ENCODE measurements around the gene SLC6A8. TPM values are rescaled to one million over a fixed set of nuclear protein-coding genes. Genes with fewer than 3 reads are reported as not detected.

The SLC6A8 gene
- total and polyA plus RNA-seq, 2 of the 4 experiments (the other 2 are of a cell fraction): 7.2 to 25.5 TPM

DNA sequence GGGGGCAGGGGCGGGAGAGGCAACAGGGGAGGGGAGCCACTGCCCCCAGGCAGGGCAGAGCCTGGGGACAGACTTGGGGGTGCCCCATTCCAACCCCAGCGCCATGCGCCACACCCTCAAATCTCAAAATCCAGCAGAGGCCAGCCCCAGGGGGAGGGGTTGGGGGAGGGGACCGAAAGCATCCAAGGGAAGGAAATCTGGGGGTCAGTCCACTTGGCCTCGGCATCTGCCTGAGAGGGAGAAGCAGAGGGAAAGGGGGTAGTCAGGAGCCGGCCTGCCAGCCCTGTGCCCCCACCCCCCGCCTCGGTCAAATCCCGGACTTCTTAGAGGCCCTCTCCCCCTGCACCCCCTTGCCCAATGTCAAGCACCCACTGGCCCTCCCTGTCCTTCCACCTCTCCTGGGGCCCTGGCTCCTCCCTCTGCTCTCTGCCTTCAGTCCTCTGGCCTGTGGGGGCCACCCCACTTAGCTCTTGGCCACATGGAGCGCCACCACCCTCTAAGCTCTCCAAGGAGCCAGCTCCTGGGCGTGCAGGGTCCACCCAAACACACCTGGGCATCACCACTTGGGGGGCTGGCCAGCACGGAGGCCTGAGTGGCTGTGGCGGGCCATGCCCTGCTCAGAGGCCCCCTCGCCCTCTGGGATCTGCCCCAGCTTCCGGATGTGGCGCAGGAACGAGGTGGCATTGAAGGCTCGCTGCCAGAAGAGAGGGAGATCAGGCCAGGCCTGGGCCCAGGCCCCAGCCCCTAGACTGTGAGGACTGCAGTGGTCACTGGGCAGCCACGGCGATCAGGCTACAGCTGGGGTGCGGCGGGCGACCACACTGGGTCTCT is 17.6 kb upstream of the SLC6A8 start:
- Histone ChIP-seq H2BK120ac (ENCODE audit: low read depth, low read length) (no peak overlapping the region), H3K4me2 (ENCODE audit: low read depth, low read length) (no peak overlapping the region), H3K27me3 (ENCODE audit: control insufficient read depth, insufficient read depth, low read length) (peaks cover 30% of the 10 kb centered on the region), H3K9ac (ENCODE audit: low read depth, low read length) (no peak overlapping the region), H2BK15ac (ENCODE audit: low read depth, low read length) (no peak overlapping the region), H2AFZ (replicated peaks; ENCODE audit: low read length, poor library complexity) (no peak overlapping the region), H2AK5ac (ENCODE audit: low read depth, low read length) (no peak overlapping the region), H4K91ac (ENCODE audit: insufficient read depth, low read depth, low read length) (no peak overlapping the region), H3K4me1 (ENCODE audit: control insufficient read depth, insufficient read depth, low read length) (no peaks in the 10 kb centered on the region), H3K79me1 (ENCODE audit: low read depth in 1 of 2, low read length in 2 of 2) (no peaks in the 10 kb centered on the region), H3K9me1 (ENCODE audit: insufficient read depth, low read length) (no peaks in the 10 kb centered on the region; the same call in 1 of the 2 replicates), H4K5ac (ENCODE audit: low read depth, low read length) (no peak overlapping the region), H3K9me3 (ENCODE audit: control insufficient read depth, insufficient read depth, low read length) (peaks cover 6% of the 10 kb centered on the region), H3K23ac (ENCODE audit: low read depth, low read length) (no peak overlapping the region), H4K8ac (ENCODE audit: low read depth in 2 of 2, low read length in 2 of 2) (no peak overlapping the region), H2BK20ac (ENCODE audit: low read depth, low read length) (no peak overlapping the region), H3K14ac (replicated peaks; ENCODE audit: low read depth, low read length) (no peak overlapping the region), H2BK5ac (ENCODE audit: low read depth, low read length, poor library complexity, severe bottlenecking) (no peak overlapping the region), H3K18ac (ENCODE audit: low read depth, low read length) (no peak overlapping the region), H3K36me3 (ENCODE audit: control insufficient read depth, insufficient read depth, low read length) (no peaks in the 10 kb centered on the region), H3K56ac (ENCODE audit: extremely low read depth, insufficient read depth, low read length) (no peak overlapping the region), H4K20me1 (ENCODE audit: insufficient read depth, low read length) (no peaks in the 10 kb centered on the region; the same call in 1 of the 2 replicates), H3K27ac (ENCODE audit: insufficient read depth, low read length) (no peak overlapping the region), H3K4me3 (ENCODE audit: insufficient read depth, low read depth, low read length) (no peak overlapping the region), H2AK9ac (replicated peaks; ENCODE audit: low read depth, low read length, poor library complexity) (no peak overlapping the region), H3K4ac (ENCODE audit: low read depth, low read length) (no peak overlapping the region)
- ChIA-PET CTCF (interaction anchor here (1.1 kb wide), 1 partner anchor 131 kb away, joined by 3 read pairs; no protein-coding TSS in a partner anchor), POLR2A (ENCODE audit: unreplicated experiment) (no interaction called here)
- BruUV-seq (replicated peaks): no TSS peak
- no peak for TF ChIP-seq RFX5 (IDR thresholded peaks at IDR 0.05; ENCODE audit: low read depth, low read length)
- TF ChIP-seq, protein P1, sequence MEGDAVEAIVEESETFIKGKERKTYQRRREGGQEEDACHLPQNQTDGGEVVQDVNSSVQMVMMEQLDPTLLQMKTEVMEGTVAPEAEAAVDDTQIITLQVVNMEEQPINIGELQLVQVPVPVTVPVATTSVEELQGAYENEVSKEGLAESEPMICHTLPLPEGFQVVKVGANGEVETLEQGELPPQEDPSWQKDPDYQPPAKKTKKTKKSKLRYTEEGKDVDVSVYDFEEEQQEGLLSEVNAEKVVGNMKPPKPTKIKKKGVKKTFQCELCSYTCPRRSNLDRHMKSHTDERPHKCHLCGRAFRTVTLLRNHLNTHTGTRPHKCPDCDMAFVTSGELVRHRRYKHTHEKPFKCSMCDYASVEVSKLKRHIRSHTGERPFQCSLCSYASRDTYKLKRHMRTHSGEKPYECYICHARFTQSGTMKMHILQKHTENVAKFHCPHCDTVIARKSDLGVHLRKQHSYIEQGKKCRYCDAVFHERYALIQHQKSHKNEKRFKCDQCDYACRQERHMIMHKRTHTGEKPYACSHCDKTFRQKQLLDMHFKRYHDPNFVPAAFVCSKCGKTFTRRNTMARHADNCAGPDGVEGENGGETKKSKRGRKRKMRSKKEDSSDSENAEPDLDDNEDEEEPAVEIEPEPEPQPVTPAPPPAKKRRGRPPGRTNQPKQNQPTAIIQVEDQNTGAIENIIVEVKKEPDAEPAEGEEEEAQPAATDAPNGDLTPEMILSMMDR (conservative IDR thresholded peaks at IDR 0.05; ENCODE audit: low read depth, low read length): no peak
- TF ChIP-seq, protein P2, sequence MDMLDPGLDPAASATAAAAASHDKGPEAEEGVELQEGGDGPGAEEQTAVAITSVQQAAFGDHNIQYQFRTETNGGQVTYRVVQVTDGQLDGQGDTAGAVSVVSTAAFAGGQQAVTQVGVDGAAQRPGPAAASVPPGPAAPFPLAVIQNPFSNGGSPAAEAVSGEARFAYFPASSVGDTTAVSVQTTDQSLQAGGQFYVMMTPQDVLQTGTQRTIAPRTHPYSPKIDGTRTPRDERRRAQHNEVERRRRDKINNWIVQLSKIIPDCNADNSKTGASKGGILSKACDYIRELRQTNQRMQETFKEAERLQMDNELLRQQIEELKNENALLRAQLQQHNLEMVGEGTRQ (IDR thresholded peaks at IDR 0.05; ENCODE audit: low read depth, low read length): no peak
- no peak for TF ChIP-seq MAFK (IDR thresholded peaks at IDR 0.05; ENCODE audit: low read depth, low read length)
- no peak for TF ChIP-seq MXI1 (IDR thresholded peaks at IDR 0.05; ENCODE audit: borderline replicate concordance, low read depth, low read length)
- TF ChIP-seq SMC3 (IDR thresholded peaks at IDR 0.05; ENCODE audit: low read depth, low read length): no peak
- TF ChIP-seq RAD21 (IDR thresholded peaks at IDR 0.05; ENCODE audit: low read length): no peak
- TF ChIP-seq, protein P3, sequence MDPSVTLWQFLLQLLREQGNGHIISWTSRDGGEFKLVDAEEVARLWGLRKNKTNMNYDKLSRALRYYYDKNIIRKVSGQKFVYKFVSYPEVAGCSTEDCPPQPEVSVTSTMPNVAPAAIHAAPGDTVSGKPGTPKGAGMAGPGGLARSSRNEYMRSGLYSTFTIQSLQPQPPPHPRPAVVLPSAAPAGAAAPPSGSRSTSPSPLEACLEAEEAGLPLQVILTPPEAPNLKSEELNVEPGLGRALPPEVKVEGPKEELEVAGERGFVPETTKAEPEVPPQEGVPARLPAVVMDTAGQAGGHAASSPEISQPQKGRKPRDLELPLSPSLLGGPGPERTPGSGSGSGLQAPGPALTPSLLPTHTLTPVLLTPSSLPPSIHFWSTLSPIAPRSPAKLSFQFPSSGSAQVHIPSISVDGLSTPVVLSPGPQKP (IDR thresholded peaks at IDR 0.05; ENCODE audit: borderline replicate concordance, low read depth, low read length): no peak
- no peak for TF ChIP-seq MAZ (IDR thresholded peaks at IDR 0.05; ENCODE audit: borderline replicate concordance, low read depth, low read length)
- in situ Hi-C loops (cut with MboI; ENCODE audit: low sequenced_read_pairs) (loop anchor here (5.0 to 25.0 kb wide), 2 partner anchors 113 to 708 kb away; no protein-coding TSS in a partner anchor), dilution Hi-C loops (cut with HindIII; ENCODE audit: low sequenced_read_pairs, unreplicated experiment) (no loop called here), intact Hi-C loops (cut with micrococcal nuclease) (loop anchor here (5.0 kb wide), 2 partner anchors 638 to 728 kb away; no protein-coding TSS in a partner anchor)
- 76% methylated on average over 6 of the region's 23 CpGs; no CpG with 5 or more reads in 1 of the 2 experiments for WGBS, 2 experiments (ENCODE audit: extremely low coverage in 2 of 2, insufficient read length in 1 of 2)
- ATAC-seq (ENCODE audit: low read depth) (no peak), DNase-seq (no peak)
